Keratinocyte (primary cell): ENCODE results near the gene FBXO8.

ENCODE experiments used
- EZH2 ChIP-seq: IDR thresholded peaks from one replicate; pipeline ENCODE4 v1.6.1; 2012; ENCODE audit warnings: inconsistent platforms, mild to moderate bottlenecking, low read length, moderate library complexity
- TF ChIP-seq, protein P1 (sequence below), 3 experiments: IDR thresholded peaks in 1 of 3; conservative IDR thresholded peaks in 1 of 3; optimal IDR thresholded peaks in 1 of 3; 2 replicates in 2 of 3; 3 replicates in 1 of 3; pipeline versions ENCODE3 to v1.5.1; 2011; ENCODE audit warnings: low read length in 3 of 3, mild to moderate bottlenecking in 3 of 3, moderate library complexity in 2 of 3, control low read depth in 1 of 3, inconsistent platforms in 1 of 3; ENCODE audit not compliant: insufficient read depth in 2 of 3; ENCODE audit errors: extremely low read depth in 1 of 3

DNA sequence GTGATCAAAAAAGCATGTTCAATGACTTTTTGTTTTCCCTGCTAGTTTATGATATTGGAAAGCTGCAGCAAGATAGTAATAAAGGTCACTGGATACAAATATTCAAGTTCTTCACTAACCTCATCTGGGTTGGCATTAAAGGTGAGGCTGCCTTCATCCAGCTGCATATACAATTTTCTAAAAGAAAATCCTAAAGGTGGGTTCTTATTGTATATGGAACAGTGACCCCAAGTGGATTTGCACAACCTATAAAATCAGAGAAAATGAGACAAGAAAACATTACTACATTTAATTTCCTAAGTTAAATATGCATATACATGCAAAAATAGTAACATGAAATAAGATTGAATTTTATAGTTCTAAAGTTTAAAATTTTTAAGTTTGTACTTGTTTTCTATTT, 23.9 kb downstream of the FBXO8 start:
- TF ChIP-seq, protein P1, sequence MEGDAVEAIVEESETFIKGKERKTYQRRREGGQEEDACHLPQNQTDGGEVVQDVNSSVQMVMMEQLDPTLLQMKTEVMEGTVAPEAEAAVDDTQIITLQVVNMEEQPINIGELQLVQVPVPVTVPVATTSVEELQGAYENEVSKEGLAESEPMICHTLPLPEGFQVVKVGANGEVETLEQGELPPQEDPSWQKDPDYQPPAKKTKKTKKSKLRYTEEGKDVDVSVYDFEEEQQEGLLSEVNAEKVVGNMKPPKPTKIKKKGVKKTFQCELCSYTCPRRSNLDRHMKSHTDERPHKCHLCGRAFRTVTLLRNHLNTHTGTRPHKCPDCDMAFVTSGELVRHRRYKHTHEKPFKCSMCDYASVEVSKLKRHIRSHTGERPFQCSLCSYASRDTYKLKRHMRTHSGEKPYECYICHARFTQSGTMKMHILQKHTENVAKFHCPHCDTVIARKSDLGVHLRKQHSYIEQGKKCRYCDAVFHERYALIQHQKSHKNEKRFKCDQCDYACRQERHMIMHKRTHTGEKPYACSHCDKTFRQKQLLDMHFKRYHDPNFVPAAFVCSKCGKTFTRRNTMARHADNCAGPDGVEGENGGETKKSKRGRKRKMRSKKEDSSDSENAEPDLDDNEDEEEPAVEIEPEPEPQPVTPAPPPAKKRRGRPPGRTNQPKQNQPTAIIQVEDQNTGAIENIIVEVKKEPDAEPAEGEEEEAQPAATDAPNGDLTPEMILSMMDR (optimal IDR thresholded peaks at IDR 0.05 in 1 of 3, IDR thresholded peaks at IDR 0.05 in 1 of 3, conservative IDR thresholded peaks at IDR 0.05 in 1 of 3; ENCODE audit: extremely low read depth in 1 of 3, insufficient read depth in 2 of 3, low read length in 3 of 3) = no peak
- TF ChIP-seq EZH2 = no peak
